HL-60 (cell line): Measurements from ENCODE around the gene OR9G1.

Experiments
- DNase-seq, 2 experiments: peaks; one replicate each; pipeline ENCODE4 v3.0.0-alpha.2; 2010 to 2020; ENCODE audit warnings: low read depth in 1 of 2, low spot score in 1 of 2
- H3K27ac ChIP-seq: fragments of 250-450 bp; sonication (Bioruptor Pico); replicated peaks from 2 replicates; pipeline ENCODE4 v1.5.1; 2020; ENCODE audit warnings: mild to moderate bottlenecking, moderate library complexity
- H3K27me3 ChIP-seq: fragments of 250-450 bp; sonication (Bioruptor Pico); 2 replicates; pipeline ENCODE4 v1.5.1; 2021; ENCODE audit warnings: mild to moderate bottlenecking, moderate library complexity; ENCODE audit not compliant: insufficient read depth, poor library complexity, severe bottlenecking
- H3K4me3 ChIP-seq: replicated peaks from 2 replicates; pipeline ENCODE4 v1.5.1; 2011; ENCODE audit warnings: mild to moderate bottlenecking, control low read depth, low read length; ENCODE audit not compliant: insufficient read depth
- GABPA ChIP-seq: IDR thresholded peaks from 2 replicates; pipeline ENCODE4 v1.6.1; 2012; ENCODE audit warnings: low read depth
- POLR2AphosphoS5 ChIP-seq: IDR thresholded peaks from 2 replicates; pipeline ENCODE4 v1.6.1; 2012; ENCODE audit warnings: low read depth
- REST ChIP-seq: IDR thresholded peaks from 2 replicates; pipeline ENCODE4 v1.6.1; 2012; ENCODE audit warnings: low read depth; ENCODE audit not compliant: insufficient replicate concordance
- SPI1 ChIP-seq: IDR thresholded peaks from 2 replicates; pipeline ENCODE4 v1.6.1; 2012; ENCODE audit warnings: low read depth, mild to moderate bottlenecking, borderline replicate concordance
- TF ChIP-seq, protein P1 (sequence below): IDR thresholded peaks from one replicate; pipeline ENCODE4 v1.5.1; 2011; ENCODE audit warnings: low read length, control low read depth, inconsistent platforms; ENCODE audit not compliant: insufficient read depth

The OR9G1 gene

GRCh38 chr11:56700914-56701485 is 2.1 kb downstream of the OR9G1 start:
- no peak overlapping the region for H3K27ac ChIP-seq
- TF ChIP-seq POLR2AphosphoS5 (no peak), GABPA (no peak), REST (no peak)
- DNase-seq: no peak

DNA sequence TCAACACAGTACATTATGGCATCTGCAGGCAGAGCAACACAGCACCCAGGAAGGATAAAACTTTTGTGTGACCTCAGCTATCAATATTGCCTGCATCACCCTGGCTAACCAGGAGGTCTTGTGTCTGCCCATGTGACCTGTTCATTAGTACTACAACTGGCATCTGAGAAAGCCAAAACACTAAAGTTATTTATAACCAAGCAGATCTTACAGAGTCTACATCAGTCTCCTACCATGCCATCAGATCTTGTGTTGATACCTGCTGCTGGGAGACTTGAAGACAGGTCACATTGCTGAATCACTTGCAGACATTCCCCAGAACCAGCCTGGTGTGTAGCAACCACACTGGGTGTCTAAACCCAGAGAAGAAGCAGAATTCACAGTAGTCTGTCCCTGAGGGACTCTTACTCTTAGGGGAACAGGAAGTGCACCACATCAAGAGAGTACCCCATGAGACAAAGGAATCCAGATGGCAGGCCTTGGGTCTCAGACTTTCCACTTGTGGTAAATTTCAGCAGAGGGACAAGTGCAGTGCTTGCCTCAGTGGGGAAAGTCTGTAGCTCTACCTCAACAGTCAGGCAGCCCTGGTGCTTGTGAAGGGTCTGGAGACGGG is 7.0 kb downstream of the OR9G1 start:
- no peak overlapping the region for H3K4me3 ChIP-seq
- H3K27ac ChIP-seq: no peak overlapping the region
- DNase-seq: no peak
- no peak for TF ChIP-seq SPI1
- no peak for TF ChIP-seq POLR2AphosphoS5
- TF ChIP-seq GABPA: no peak
- TF ChIP-seq, protein P1, sequence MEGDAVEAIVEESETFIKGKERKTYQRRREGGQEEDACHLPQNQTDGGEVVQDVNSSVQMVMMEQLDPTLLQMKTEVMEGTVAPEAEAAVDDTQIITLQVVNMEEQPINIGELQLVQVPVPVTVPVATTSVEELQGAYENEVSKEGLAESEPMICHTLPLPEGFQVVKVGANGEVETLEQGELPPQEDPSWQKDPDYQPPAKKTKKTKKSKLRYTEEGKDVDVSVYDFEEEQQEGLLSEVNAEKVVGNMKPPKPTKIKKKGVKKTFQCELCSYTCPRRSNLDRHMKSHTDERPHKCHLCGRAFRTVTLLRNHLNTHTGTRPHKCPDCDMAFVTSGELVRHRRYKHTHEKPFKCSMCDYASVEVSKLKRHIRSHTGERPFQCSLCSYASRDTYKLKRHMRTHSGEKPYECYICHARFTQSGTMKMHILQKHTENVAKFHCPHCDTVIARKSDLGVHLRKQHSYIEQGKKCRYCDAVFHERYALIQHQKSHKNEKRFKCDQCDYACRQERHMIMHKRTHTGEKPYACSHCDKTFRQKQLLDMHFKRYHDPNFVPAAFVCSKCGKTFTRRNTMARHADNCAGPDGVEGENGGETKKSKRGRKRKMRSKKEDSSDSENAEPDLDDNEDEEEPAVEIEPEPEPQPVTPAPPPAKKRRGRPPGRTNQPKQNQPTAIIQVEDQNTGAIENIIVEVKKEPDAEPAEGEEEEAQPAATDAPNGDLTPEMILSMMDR: no peak
- TF ChIP-seq REST: no peak
- H3K27me3 ChIP-seq: no peaks in the 10 kb centered on the region

More at GRCh38 chr11:56700914-56701485, 2.1 kb downstream of the OR9G1 start:
- H3K4me3 ChIP-seq: no peak overlapping the region
- H3K27me3 ChIP-seq: no peaks in the 10 kb centered on the region

- no peak overlapping the region for H3K27ac ChIP-seq
- no peak for DNase-seq
- TF ChIP-seq SPI1 (no peak), POLR2AphosphoS5 (no peak), GABPA (no peak), REST (no peak)
- TF ChIP-seq, protein P1: no peak
- H3K27me3 ChIP-seq: no peaks in the 10 kb centered on the region
- no peak overlapping the region for H3K4me3 ChIP-seq
These were observed 7.6 kb downstream of the OR9G1 start for GRCh38 chr11:56706486-56706885.
